GM18873 (cell line): ENCODE results near the gene SZT2.

Experiments
- ATAC-seq: cut with Tn5 transposase; IDR thresholded peaks from one replicate; pipeline ENCODE4 v1.9.1; 2021; ENCODE audit warnings: mild to moderate bottlenecking, moderate library complexity, moderate number of reproducible peaks; ENCODE audit not compliant: unreplicated experiment, low FRiP score

Gene SZT2

GRCh38 chr1:43439781-43440180, 50.1 kb downstream of the SZT2 start:
- ATAC-seq: no peak

GRCh38 chr1:43440358-43440757, 50.7 kb downstream of the SZT2 start:
- ATAC-seq: no peak

- no peak for ATAC-seq
These were observed 51.6 kb downstream of the SZT2 start for GRCh38 chr1:43441166-43441893.

GRCh38 chr1:43441894-43442637, 52.4 kb downstream of the SZT2 start:
- ATAC-seq: no peak

GRCh38 chr1:43442756-43443155, 53.1 kb downstream of the SZT2 start:
- ATAC-seq: no peak

GRCh38 chr1:43443197-43443946, 53.7 kb downstream of the SZT2 start:
- ATAC-seq: no peak

- ATAC-seq: no peak
These were observed 54.6 kb downstream of the SZT2 start for GRCh38 chr1:43444151-43444828.

GRCh38 chr1:43444836-43445235, 55.1 kb downstream of the SZT2 start:
- ATAC-seq: no peak

GRCh38 chr1:43445606-43446387, 56.1 kb downstream of the SZT2 start:
- no peak for ATAC-seq

- no peak for ATAC-seq
These were observed 56.7 kb downstream of the SZT2 start for GRCh38 chr1:43446388-43446740.

GRCh38 chr1:43446881-43447835, 57.5 kb downstream of the SZT2 start:
- no peak for ATAC-seq

GRCh38 chr1:43447891-43448708, 58.4 kb downstream of the SZT2 start:
- ATAC-seq: no peak

GRCh38 chr1:43448955-43449707, 59.4 kb downstream of the SZT2 start:
- ATAC-seq: no peak

GRCh38 chr1:43449708-43450069, 60.0 kb downstream of the SZT2 start:
- no peak for ATAC-seq

GRCh38 chr1:43450251-43450941, 60.7 kb downstream of the SZT2 start:
- ATAC-seq: no peak

GRCh38 chr1:43451157-43451591, 61.5 kb downstream of the SZT2 start:
- no peak for ATAC-seq
